GM21786 (cell line): Measurements from ENCODE around the gene SVOP.
A peak's percentile ranks its signal among the peaks of the same experiment; 100 is the strongest.
"Not testable (repeated sequence)": the region's sequence is repeated elsewhere in the genome, so short reads cannot be mapped to it uniquely, and the experiment has no call there.

Experiments
- ATAC-seq: cut with Tn5 transposase; IDR thresholded peaks from one replicate; pipeline ENCODE4 v1.9.1; 2021; ENCODE audit not compliant: unreplicated experiment

The SVOP gene

GRCh38 chr12:108896336-108896735, 124.5 kb downstream of the SVOP start:
- no peak for ATAC-seq

- no peak for ATAC-seq
Measured at GRCh38 chr12:108895220-108895802, 125.6 kb downstream of the SVOP start.

- no peak for ATAC-seq
Measured at GRCh38 chr12:108890208-108890607, 130.7 kb downstream of the SVOP start.

- no peak for ATAC-seq
Measured at GRCh38 chr12:108888031-108888430, 132.8 kb downstream of the SVOP start.

- ATAC-seq, result no peak
Measured at GRCh38 chr12:108886873-108887629, 133.8 kb downstream of the SVOP start.

GRCh38 chr12:108884116-108885012, 136.5 kb downstream of the SVOP start:
- no peak for ATAC-seq

- ATAC-seq, result no peak
Measured at GRCh38 chr12:108881953-108882352, 138.9 kb downstream of the SVOP start.

GRCh38 chr12:108879615-108880254, 141.1 kb downstream of the SVOP start, which contains the start of gene DAO:
DAO (plus strand) TSS chr12:108880092; CDS start chr12:108885007, 4,915 bp downstream.
- ATAC-seq, result no peak

GRCh38 chr12:108876550-108876949, 144.3 kb downstream of the SVOP start:
- no peak for ATAC-seq

- ATAC-seq, result no peak
Measured at GRCh38 chr12:108875682-108876361, 145.0 kb downstream of the SVOP start.

GRCh38 chr12:108875280-108875679, 145.6 kb downstream of the SVOP start:
- ATAC-seq, result no peak

GRCh38 chr12:108868781-108869180, 152.1 kb downstream of the SVOP start:
- ATAC-seq, result no peak

- ATAC-seq, result not testable (repeated sequence)
Measured at GRCh38 chr12:108866083-108866482, 154.8 kb downstream of the SVOP start.

- ATAC-seq, result no peak
Measured at GRCh38 chr12:108865169-108865568, 155.7 kb downstream of the SVOP start.

GRCh38 chr12:108862588-108862959, 158.3 kb downstream of the SVOP start:
- ATAC-seq, result no peak

- ATAC-seq, result peak; percentile 26
Measured at GRCh38 chr12:108861878-108862587, 158.8 kb downstream of the SVOP start.

- ATAC-seq, result no peak
Measured at GRCh38 chr12:108860443-108860842, 160.4 kb downstream of the SVOP start.

GRCh38 chr12:108859923-108860291, 161.0 kb downstream of the SVOP start:
- ATAC-seq, result no peak

- ATAC-seq, result not testable (repeated sequence)
Measured at GRCh38 chr12:108859141-108859922, 161.5 kb downstream of the SVOP start.
